Vagina (tissue), 2 donors: Measurements from ENCODE around the gene ATP2A3. TPM values are rescaled to one million over a fixed set of nuclear protein-coding genes. Genes with fewer than 3 reads are reported as not detected.

Experiments
- DNase-seq, 2 donors: peaks; one replicate each; pipeline ENCODE4 v3.0.0-alpha.2; 2017; ENCODE audit errors: extremely low spot score in 2 of 2
- H3K27ac ChIP-seq: fragments of 200-600 bp; sonication (generic); one replicate; pipeline ENCODE4 v1.5.1; 2019
- H3K27me3 ChIP-seq: fragments of 200-600 bp; sonication (generic); one replicate; pipeline ENCODE4 v1.5.1; 2019
- H3K36me3 ChIP-seq, 2 donors: fragments of 200-600 bp; sonication (generic); one replicate each; pipeline ENCODE4 v1.5.1; 2017 to 2019
- H3K4me1 ChIP-seq: fragments of 200-600 bp; sonication (generic); one replicate; pipeline ENCODE4 v1.5.1; 2019
- H3K4me3 ChIP-seq, 2 donors: fragments of 200-600 bp; sonication (generic); 1 replicate in 1 of 2; 2 replicates in 1 of 2; pipeline ENCODE4 v1.5.1; 2016 to 2019
- H3K9me3 ChIP-seq: fragments of 200-600 bp; sonication (generic); one replicate; pipeline ENCODE4 v1.5.1; 2019
- POLR2A ChIP-seq, 2 donors: fragments of 450-650 bp; IDR thresholded peaks; one replicate each; pipeline ENCODE4 v1.6.1; 2017; ENCODE audit warnings: antibody characterized with exemption in 2 of 2, mild to moderate bottlenecking in 2 of 2, moderate library complexity in 2 of 2
- POLR2AphosphoS5 ChIP-seq, 2 donors: sonication (generic); formaldehyde crosslinking; IDR thresholded peaks; one replicate each; pipeline ENCODE4 v1.9.0; 2017; ENCODE audit warnings: antibody characterized with exemption in 2 of 2, mild to moderate bottlenecking in 2 of 2, low read depth in 1 of 2; ENCODE audit not compliant: insufficient read depth in 1 of 2
- intact Hi-C: fragments of 100-400 bp; cut with DNase I; formaldehyde crosslinking; loops from one replicate; pipeline ENCODE4 v1.15.1; 2023
- total RNA-seq: library from RNA; depleted of rRNA; stranded (reverse); fragments of >200 nt; gene quantifications from one replicate; pipeline ENCODE4 v1.2.3, GENCODE V29; 2016
- TF ChIP-seq, protein P1 (sequence below), 3 experiments: fragments of 450-650 bp in 2 of 3; fragments of 200-600 bp in 1 of 3; sonication (generic) in 1 of 3; IDR thresholded peaks; one replicate each; pipeline ENCODE4 v1.5.1; 2017 to 2019; ENCODE audit warnings: antibody characterized with exemption in 3 of 3, mild to moderate bottlenecking in 2 of 3, moderate library complexity in 2 of 3

Gene ATP2A3
- total RNA-seq, 1 donor from 2014 or later, result 15.5 TPM

GRCh38 chr17:4005296-4006164 is 41.3 kb upstream of the ATP2A3 start:
- no peak for DNase-seq
- Histone ChIP-seq H3K9me3 (no peaks in the 10 kb centered on the region), H3K4me1 (peaks cover 14% of the 10 kb centered on the region), H3K27me3 (no peaks in the 10 kb centered on the region), H3K4me3 (no peak overlapping the region), H3K36me3 (peaks cover 0 to 41% of the 10 kb centered on the region in 2 donors), H3K27ac (no peak overlapping the region)
- TF ChIP-seq, protein P1, sequence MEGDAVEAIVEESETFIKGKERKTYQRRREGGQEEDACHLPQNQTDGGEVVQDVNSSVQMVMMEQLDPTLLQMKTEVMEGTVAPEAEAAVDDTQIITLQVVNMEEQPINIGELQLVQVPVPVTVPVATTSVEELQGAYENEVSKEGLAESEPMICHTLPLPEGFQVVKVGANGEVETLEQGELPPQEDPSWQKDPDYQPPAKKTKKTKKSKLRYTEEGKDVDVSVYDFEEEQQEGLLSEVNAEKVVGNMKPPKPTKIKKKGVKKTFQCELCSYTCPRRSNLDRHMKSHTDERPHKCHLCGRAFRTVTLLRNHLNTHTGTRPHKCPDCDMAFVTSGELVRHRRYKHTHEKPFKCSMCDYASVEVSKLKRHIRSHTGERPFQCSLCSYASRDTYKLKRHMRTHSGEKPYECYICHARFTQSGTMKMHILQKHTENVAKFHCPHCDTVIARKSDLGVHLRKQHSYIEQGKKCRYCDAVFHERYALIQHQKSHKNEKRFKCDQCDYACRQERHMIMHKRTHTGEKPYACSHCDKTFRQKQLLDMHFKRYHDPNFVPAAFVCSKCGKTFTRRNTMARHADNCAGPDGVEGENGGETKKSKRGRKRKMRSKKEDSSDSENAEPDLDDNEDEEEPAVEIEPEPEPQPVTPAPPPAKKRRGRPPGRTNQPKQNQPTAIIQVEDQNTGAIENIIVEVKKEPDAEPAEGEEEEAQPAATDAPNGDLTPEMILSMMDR (IDR thresholded peaks at IDR 0.05), result no peak
- TF ChIP-seq POLR2A (IDR thresholded peaks at IDR 0.05) (no peak), POLR2AphosphoS5 (IDR thresholded peaks at IDR 0.05; ENCODE audit: insufficient read depth in 1 of 2, low read depth in 1 of 2) (no peak)
- intact Hi-C loops, result loop anchor here (5.0 kb wide), 1 partner anchor 138 kb away; no protein-coding TSS in a partner anchor

GRCh38 chr17:4004517-4005295 is 40.5 kb upstream of the ATP2A3 start:
- no peak overlapping the region for H3K4me3 ChIP-seq
- H3K27ac ChIP-seq, result no peak overlapping the region
- H3K36me3 ChIP-seq, result peaks cover 0 to 35% of the 10 kb centered on the region in 2 donors
- intact Hi-C loops, result loop anchor here (5.0 kb wide), 1 partner anchor 137 kb away; no protein-coding TSS in a partner anchor
- H3K9me3 ChIP-seq, result no peaks in the 10 kb centered on the region
- H3K27me3 ChIP-seq, result no peaks in the 10 kb centered on the region
- peaks cover 14% of the 10 kb centered on the region for H3K4me1 ChIP-seq
- TF ChIP-seq, protein P1 (IDR thresholded peaks at IDR 0.05), result peak; percentile 72 to 93 (median 84)
- TF ChIP-seq POLR2AphosphoS5 (IDR thresholded peaks at IDR 0.05; ENCODE audit: insufficient read depth in 1 of 2, low read depth in 1 of 2) (peak in 1 of 2 donors; percentile 25), POLR2A (IDR thresholded peaks at IDR 0.05) (no peak)
- no peak for DNase-seq

- TF ChIP-seq, protein P1 (IDR thresholded peaks at IDR 0.05), result no peak
- TF ChIP-seq POLR2AphosphoS5 (IDR thresholded peaks at IDR 0.05; ENCODE audit: insufficient read depth in 1 of 2, low read depth in 1 of 2) (no peak), POLR2A (IDR thresholded peaks at IDR 0.05) (no peak)
- Histone ChIP-seq H3K4me1 (peaks cover 14% of the 10 kb centered on the region), H3K36me3 (peaks cover 0 to 26% of the 10 kb centered on the region in 2 donors), H3K27me3 (no peaks in the 10 kb centered on the region), H3K4me3 (no peak overlapping the region), H3K27ac (no peak overlapping the region), H3K9me3 (no peaks in the 10 kb centered on the region)
- intact Hi-C loops, result no loop called here
- no peak for DNase-seq
Measured at GRCh38 chr17:4003501-4004421, 39.5 kb upstream of the ATP2A3 start.

DNA sequence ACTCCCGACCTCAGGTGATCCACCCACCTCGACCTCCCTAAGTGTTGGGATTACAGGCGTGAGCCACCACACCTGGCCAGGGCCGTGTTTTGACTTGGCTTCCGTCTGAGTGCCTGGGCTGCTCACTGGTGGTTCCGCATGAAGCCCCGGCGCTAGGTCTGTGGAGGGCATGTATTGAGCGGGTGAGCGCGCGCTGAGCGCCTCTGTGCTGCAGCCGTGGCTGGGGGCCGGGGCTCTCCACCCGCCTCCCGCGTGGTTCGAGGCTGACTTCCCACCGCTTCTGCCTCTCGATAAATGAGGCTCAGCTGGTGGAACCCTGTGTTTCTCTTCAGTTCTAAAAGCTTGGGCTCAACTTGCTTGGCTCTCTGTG is 38.9 kb upstream of the ATP2A3 start:
- Histone ChIP-seq H3K27me3 (no peaks in the 10 kb centered on the region), H3K4me1 (peaks cover 14% of the 10 kb centered on the region), H3K36me3 (peaks cover 0 to 19% of the 10 kb centered on the region in 2 donors), H3K4me3 (no peak overlapping the region), H3K27ac (no peak overlapping the region), H3K9me3 (no peaks in the 10 kb centered on the region)
- TF ChIP-seq POLR2AphosphoS5 (IDR thresholded peaks at IDR 0.05; ENCODE audit: insufficient read depth in 1 of 2, low read depth in 1 of 2), result no peak
- TF ChIP-seq, protein P1 (IDR thresholded peaks at IDR 0.05), result no peak
- no peak for TF ChIP-seq POLR2A (IDR thresholded peaks at IDR 0.05)
- intact Hi-C loops, result no loop called here
- no peak for DNase-seq
